IMR-90 (cell line): ENCODE data around the gene OSMR.

Source experiments
- BHLHE40 ChIP-seq: fragments of 150-350 bp; IDR thresholded peaks from 2 replicates; pipeline ENCODE4 v1.6.1; 2016; ENCODE audit warnings: mild to moderate bottlenecking, low read depth, low read length
- TF ChIP-seq, protein P1 (sequence below): conservative IDR thresholded peaks from 2 replicates; pipeline ENCODE4 v1.5.1; 2012; ENCODE audit warnings: mild to moderate bottlenecking, low read depth, low read length, improper control_type of control experiment

DNA sequence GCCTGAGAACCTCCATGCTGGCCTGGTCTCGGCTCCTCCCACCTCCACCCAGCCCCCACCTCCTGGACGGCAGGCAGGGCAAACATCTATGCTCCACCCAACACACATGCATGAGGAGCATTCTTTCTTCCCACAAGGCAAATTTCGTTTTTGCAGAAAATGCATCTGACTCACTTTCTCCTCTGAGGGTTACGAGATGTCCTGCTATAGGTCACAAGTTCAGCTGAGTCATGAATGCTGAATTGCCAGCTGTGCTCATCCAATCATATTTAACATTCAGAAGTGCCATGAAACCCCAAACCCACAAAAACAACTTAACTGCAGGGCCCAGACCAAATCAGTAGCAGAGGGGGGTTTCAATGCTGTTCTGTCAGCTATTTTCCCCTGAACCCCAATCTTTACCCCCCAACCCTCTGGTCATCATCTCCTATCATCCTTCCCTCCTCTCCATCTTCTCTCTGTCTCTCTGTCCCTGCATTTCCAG lies 39.0 kb upstream of the OSMR start:
- TF ChIP-seq, protein P1, sequence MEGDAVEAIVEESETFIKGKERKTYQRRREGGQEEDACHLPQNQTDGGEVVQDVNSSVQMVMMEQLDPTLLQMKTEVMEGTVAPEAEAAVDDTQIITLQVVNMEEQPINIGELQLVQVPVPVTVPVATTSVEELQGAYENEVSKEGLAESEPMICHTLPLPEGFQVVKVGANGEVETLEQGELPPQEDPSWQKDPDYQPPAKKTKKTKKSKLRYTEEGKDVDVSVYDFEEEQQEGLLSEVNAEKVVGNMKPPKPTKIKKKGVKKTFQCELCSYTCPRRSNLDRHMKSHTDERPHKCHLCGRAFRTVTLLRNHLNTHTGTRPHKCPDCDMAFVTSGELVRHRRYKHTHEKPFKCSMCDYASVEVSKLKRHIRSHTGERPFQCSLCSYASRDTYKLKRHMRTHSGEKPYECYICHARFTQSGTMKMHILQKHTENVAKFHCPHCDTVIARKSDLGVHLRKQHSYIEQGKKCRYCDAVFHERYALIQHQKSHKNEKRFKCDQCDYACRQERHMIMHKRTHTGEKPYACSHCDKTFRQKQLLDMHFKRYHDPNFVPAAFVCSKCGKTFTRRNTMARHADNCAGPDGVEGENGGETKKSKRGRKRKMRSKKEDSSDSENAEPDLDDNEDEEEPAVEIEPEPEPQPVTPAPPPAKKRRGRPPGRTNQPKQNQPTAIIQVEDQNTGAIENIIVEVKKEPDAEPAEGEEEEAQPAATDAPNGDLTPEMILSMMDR: no peak
- peak; percentile 30; the same call in 1 of the 2 replicates for TF ChIP-seq BHLHE40
